ENCODE results near the gene KCTD19. TPM values are rescaled to one million over a fixed set of nuclear protein-coding genes. Genes with fewer than 3 reads are reported as not detected.

Gene KCTD19
- total RNA-seq, 6 experiments from 2014 or later = not detected

DNA sequence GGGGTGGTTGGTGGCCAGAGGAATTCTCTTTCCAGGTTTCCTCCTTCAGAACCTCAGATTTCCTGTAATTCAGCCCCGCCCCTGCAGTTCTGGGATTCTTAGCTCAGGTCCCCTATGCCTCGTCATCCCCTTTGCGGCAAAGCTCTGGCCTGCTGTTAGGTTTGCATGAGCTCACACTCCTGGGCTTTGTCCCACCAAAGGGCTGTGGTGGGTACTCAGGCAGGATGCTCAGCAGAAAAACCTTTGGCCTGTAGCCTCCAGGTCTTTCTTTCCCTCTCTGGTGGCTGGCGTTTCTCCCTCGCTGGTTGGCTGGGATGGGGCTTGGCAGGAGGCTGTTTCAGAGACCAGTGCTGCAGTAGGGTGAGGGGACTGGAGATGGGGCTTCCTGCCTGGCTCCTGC lies 56.8 kb downstream of the KCTD19 start:
- no peak for DNase-seq
- Mint-ChIP-seq H3K4me1 (ENCODE audit: low read depth) (peaks cover 24% of the 10 kb centered on the region), H3K4me3 (no peak overlapping the region), H3K36me3 (ENCODE audit: low read depth) (no peaks in the 10 kb centered on the region), H3K9me3 (no peaks in the 10 kb centered on the region), H3K27ac (peak overlapping the region; percentile 84; the same call in 1 of the 2 replicates), H3K27me3 (ENCODE audit: insufficient read depth) (peaks cover 2% of the 10 kb centered on the region; the same call in 1 of the 2 replicates)
- TF ChIP-seq, protein P1, sequence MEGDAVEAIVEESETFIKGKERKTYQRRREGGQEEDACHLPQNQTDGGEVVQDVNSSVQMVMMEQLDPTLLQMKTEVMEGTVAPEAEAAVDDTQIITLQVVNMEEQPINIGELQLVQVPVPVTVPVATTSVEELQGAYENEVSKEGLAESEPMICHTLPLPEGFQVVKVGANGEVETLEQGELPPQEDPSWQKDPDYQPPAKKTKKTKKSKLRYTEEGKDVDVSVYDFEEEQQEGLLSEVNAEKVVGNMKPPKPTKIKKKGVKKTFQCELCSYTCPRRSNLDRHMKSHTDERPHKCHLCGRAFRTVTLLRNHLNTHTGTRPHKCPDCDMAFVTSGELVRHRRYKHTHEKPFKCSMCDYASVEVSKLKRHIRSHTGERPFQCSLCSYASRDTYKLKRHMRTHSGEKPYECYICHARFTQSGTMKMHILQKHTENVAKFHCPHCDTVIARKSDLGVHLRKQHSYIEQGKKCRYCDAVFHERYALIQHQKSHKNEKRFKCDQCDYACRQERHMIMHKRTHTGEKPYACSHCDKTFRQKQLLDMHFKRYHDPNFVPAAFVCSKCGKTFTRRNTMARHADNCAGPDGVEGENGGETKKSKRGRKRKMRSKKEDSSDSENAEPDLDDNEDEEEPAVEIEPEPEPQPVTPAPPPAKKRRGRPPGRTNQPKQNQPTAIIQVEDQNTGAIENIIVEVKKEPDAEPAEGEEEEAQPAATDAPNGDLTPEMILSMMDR (IDR thresholded peaks at IDR 0.05) = no peak

DNA sequence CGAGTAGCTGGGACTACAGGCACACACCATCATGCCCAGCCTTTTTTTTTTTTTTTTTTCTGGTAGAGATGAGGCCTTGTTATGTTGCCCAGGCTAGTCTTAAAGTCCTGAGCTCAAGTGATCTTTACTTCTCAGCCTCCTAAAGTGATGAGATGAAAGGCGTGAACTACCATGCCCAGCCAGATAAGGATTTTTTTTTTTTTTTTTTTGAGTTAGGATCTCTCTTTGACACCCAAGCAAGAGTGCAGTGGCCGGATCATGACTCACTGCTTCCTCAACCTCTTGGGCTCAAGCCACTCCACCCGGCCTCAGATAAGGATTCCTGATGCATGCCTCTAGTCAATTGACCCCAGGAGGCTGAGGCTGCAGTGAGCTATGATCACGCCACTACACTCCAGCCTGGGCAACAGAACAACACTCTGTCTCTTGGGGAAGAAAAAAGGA lies 58.4 kb downstream of the KCTD19 start:
- Mint-ChIP-seq H3K36me3 (ENCODE audit: low read depth) (no peaks in the 10 kb centered on the region), H3K27me3 (ENCODE audit: insufficient read depth) (peaks cover 3% of the 10 kb centered on the region; the same call in 1 of the 2 replicates), H3K4me3 (no peak overlapping the region), H3K27ac (peak overlapping the region; percentile 84), H3K4me1 (ENCODE audit: low read depth) (peaks cover 24% of the 10 kb centered on the region), H3K9me3 (no peaks in the 10 kb centered on the region)
- peak; percentile 89 for DNase-seq
- TF ChIP-seq, protein P1 (IDR thresholded peaks at IDR 0.05) = no peak

DNA sequence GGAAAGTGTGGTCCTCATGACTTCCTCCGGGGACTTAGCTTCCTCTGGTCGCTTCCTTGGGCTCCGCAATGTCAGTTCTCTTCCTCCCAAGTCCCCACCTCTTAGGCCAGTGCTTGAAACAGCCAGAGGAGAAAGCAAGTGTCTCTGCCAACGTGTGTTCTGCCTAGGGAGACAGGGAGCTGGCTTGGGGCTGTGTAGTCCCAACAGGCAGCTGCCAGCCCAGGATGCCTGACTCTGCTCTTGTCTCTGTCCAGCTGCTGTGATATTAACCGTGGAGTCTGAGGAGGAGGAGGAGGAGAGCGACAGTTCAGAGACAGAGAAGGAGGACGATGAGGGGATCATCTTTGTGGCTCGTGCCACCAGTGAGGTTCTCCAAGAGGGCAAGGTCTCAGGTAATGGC lies 60.7 kb downstream of the KCTD19 start:
- no peak overlapping the region for H3K27ac Mint-ChIP-seq
- H3K27me3 Mint-ChIP-seq (ENCODE audit: insufficient read depth) = peaks cover 5% of the 10 kb centered on the region
- TF ChIP-seq, protein P1 (IDR thresholded peaks at IDR 0.05) = no peak
- H3K36me3 Mint-ChIP-seq (ENCODE audit: low read depth) = no peaks in the 10 kb centered on the region; the same call in 1 of the 2 replicates
- H3K4me1 Mint-ChIP-seq (ENCODE audit: low read depth) = peaks cover 32% of the 10 kb centered on the region
- DNase-seq = no peak
- H3K4me3 Mint-ChIP-seq = no peak overlapping the region
- H3K9me3 Mint-ChIP-seq = no peaks in the 10 kb centered on the region

DNA sequence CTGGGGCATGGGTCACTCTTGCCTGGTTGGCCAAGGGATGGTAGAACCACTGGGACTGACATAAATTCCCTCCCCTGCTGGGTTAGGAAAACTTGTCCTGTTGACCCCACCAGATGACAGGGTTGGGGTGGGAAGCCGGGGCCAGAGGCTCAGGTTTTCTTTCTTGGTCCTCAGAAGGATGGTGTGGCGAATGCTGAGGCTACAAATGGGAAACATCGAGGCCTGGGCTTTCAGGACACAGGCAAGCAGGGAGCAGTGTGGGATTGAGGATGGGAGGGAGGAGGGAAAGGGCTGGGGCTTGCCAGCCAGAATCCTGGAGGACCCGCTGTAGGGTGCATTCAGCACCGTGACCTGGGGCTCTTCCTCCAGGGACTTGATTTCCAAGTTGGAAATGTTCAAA lies 61.7 kb downstream of the KCTD19 start:
- H3K27me3 Mint-ChIP-seq (ENCODE audit: insufficient read depth) = peaks cover 5% of the 10 kb centered on the region
- TF ChIP-seq, protein P1 (IDR thresholded peaks at IDR 0.05) = no peak
- H3K36me3 Mint-ChIP-seq (ENCODE audit: low read depth) = no peaks in the 10 kb centered on the region; the same call in 1 of the 2 replicates
- DNase-seq = no peak
- peaks cover 39% of the 10 kb centered on the region for H3K4me1 Mint-ChIP-seq (ENCODE audit: low read depth)
- H3K9me3 Mint-ChIP-seq = no peaks in the 10 kb centered on the region
- H3K4me3 Mint-ChIP-seq = no peak overlapping the region
- H3K27ac Mint-ChIP-seq = no peak overlapping the region

DNA sequence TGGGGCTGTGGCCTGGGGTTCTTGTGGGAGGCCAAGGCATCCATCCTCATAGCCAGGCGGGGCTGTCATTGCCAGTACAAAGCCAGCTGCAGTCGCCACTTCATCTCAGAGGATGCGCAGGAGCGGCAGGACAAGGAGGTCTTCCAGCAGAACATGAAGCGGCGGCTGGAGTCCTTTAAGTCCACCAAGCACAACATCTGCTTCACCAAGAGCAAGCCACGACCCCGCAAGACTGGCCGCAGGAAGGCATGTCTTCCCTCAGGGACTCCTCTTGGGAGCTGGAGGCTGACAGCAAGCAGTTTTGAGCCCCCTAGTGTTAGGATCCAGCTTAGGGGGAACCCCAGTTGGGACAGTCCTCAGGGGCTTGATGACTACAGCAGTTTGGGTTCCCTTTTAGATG lies 62.3 kb downstream of the KCTD19 start:
- peaks cover 6% of the 10 kb centered on the region for H3K27me3 Mint-ChIP-seq (ENCODE audit: insufficient read depth)
- H3K27ac Mint-ChIP-seq = no peak overlapping the region
- no peak overlapping the region for H3K4me3 Mint-ChIP-seq
- no peaks in the 10 kb centered on the region; the same call in 1 of the 2 replicates for H3K36me3 Mint-ChIP-seq (ENCODE audit: low read depth)
- no peaks in the 10 kb centered on the region for H3K9me3 Mint-ChIP-seq
- TF ChIP-seq, protein P1 (IDR thresholded peaks at IDR 0.05) = peak; percentile 42
- H3K4me1 Mint-ChIP-seq (ENCODE audit: low read depth) = peaks cover 34% of the 10 kb centered on the region
- no peak for DNase-seq

DNA sequence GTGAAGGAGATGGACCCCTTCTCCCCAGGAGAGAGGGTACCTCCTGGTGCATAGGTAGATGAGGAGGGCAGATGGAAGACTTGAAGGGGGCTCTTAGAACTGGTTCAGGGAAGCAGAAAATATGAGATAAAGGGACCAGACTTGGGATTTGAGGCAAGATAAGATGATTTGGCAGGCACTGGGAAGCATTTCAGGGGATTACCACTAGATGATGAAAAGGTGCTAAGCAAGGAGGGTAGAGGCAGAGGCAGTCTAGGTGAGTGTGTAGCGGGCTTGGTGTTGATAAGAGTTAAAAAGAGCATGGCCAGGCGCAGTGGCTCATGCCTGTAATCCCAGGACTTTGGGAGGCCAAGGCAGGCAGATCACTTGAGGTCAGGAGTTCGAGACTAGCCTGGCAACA lies 63.3 kb downstream of the KCTD19 start:
- H3K27me3 Mint-ChIP-seq (ENCODE audit: insufficient read depth) = peaks cover 6% of the 10 kb centered on the region
- H3K27ac Mint-ChIP-seq = no peak overlapping the region
- no peaks in the 10 kb centered on the region for H3K9me3 Mint-ChIP-seq
- DNase-seq = no peak
- H3K36me3 Mint-ChIP-seq (ENCODE audit: low read depth) = no peaks in the 10 kb centered on the region; the same call in 1 of the 2 replicates
- H3K4me1 Mint-ChIP-seq (ENCODE audit: low read depth) = peaks cover 24% of the 10 kb centered on the region
- TF ChIP-seq, protein P1 (IDR thresholded peaks at IDR 0.05) = no peak
- H3K4me3 Mint-ChIP-seq = no peak overlapping the region
